GM23338 (cell line): ENCODE data around the gene HBB.

ENCODE experiments used
- CREB1 ChIP-seq: fragments of 250-450 bp; sonication (Bioruptor Pico); IDR thresholded peaks from 2 replicates; pipeline ENCODE4 v1.5.0; 2020; ENCODE audit warnings: low read depth, mild to moderate bottlenecking, moderate library complexity
- EZH2 ChIP-seq: fragments of 200-600 bp; sonication (generic); IDR thresholded peaks from one replicate; pipeline ENCODE4 v1.8.0; 2017; ENCODE audit warnings: antibody characterized with exemption, mild to moderate bottlenecking, low read depth; ENCODE audit not compliant: unreplicated experiment
- EZH2phosphoT487 ChIP-seq: fragments of 200-600 bp; sonication (generic); IDR thresholded peaks from one replicate; pipeline ENCODE4 v1.8.1; 2018; ENCODE audit warnings: antibody characterized with exemption; ENCODE audit not compliant: unreplicated experiment
- JUNB ChIP-seq: IDR thresholded peaks from one replicate; pipeline ENCODE4 v1.6.1; 2016; ENCODE audit warnings: antibody characterized with exemption; ENCODE audit not compliant: unreplicated experiment
- NANOG ChIP-seq: IDR thresholded peaks from 2 replicates; pipeline ENCODE4 v1.6.1; 2016; ENCODE audit warnings: antibody characterized with exemption, borderline replicate concordance
- POLR2AphosphoS5 ChIP-seq: IDR thresholded peaks from 2 replicates; pipeline ENCODE4 v1.6.1; 2016; ENCODE audit warnings: antibody characterized with exemption, low read depth
- STAT1 ChIP-seq: IDR thresholded peaks from one replicate; pipeline ENCODE4 v1.6.1; 2016; ENCODE audit warnings: antibody characterized with exemption; ENCODE audit not compliant: unreplicated experiment
- ZNF114 ChIP-seq: fragments of 250-450 bp; sonication (Bioruptor Pico); IDR thresholded peaks from 2 replicates; pipeline ENCODE4 v1.5.0; 2020; ENCODE audit warnings: mild to moderate bottlenecking, moderate library complexity
- TF ChIP-seq, protein P1 (sequence below): IDR thresholded peaks from 2 replicates; pipeline ENCODE4 v1.6.1; 2016; ENCODE audit warnings: antibody characterized with exemption
- TF ChIP-seq, protein P2 (sequence below), 2 experiments: fragments of 200-600 bp in 1 of 2; sonication (generic) in 1 of 2; conservative IDR thresholded peaks; 2 replicates each; pipeline versions ENCODE4 v1.5.1 to v1.6.1; 2016 to 2017; ENCODE audit warnings: antibody characterized with exemption in 2 of 2, low read depth in 2 of 2, mild to moderate bottlenecking in 2 of 2, moderate library complexity in 1 of 2
- TF ChIP-seq, protein P3 (sequence below): IDR thresholded peaks from one replicate; pipeline ENCODE4 v1.6.1; 2018; ENCODE audit warnings: antibody characterized with exemption; ENCODE audit not compliant: unreplicated experiment
- TF ChIP-seq, protein P4 (sequence below): fragments of 250-450 bp; sonication (Bioruptor Pico); IDR thresholded peaks from 2 replicates; pipeline ENCODE4 v1.5.0; 2020; ENCODE audit warnings: mild to moderate bottlenecking, moderate library complexity

DNA sequence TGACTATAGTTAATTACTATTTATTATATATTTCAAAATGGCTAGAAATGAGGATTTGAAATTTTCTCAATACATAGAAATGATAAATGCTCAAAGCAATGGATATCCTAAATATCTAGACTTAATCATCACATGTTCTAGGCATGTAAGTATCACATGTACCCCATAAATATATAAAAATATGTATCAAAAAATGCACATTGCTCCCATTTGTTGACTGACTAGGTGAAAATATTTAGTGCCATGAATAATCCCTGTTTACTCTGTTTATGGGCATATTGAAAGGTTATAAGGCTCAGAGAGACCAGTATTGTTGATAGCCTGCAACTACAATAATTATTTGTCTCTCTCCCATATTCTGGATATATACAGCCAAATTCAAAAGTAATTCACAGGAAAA lies 39.7 kb upstream of the HBB start:
- TF ChIP-seq, protein P1, sequence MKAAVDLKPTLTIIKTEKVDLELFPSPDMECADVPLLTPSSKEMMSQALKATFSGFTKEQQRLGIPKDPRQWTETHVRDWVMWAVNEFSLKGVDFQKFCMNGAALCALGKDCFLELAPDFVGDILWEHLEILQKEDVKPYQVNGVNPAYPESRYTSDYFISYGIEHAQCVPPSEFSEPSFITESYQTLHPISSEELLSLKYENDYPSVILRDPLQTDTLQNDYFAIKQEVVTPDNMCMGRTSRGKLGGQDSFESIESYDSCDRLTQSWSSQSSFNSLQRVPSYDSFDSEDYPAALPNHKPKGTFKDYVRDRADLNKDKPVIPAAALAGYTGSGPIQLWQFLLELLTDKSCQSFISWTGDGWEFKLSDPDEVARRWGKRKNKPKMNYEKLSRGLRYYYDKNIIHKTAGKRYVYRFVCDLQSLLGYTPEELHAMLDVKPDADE, result no peak
- TF ChIP-seq, protein P2, sequence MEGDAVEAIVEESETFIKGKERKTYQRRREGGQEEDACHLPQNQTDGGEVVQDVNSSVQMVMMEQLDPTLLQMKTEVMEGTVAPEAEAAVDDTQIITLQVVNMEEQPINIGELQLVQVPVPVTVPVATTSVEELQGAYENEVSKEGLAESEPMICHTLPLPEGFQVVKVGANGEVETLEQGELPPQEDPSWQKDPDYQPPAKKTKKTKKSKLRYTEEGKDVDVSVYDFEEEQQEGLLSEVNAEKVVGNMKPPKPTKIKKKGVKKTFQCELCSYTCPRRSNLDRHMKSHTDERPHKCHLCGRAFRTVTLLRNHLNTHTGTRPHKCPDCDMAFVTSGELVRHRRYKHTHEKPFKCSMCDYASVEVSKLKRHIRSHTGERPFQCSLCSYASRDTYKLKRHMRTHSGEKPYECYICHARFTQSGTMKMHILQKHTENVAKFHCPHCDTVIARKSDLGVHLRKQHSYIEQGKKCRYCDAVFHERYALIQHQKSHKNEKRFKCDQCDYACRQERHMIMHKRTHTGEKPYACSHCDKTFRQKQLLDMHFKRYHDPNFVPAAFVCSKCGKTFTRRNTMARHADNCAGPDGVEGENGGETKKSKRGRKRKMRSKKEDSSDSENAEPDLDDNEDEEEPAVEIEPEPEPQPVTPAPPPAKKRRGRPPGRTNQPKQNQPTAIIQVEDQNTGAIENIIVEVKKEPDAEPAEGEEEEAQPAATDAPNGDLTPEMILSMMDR (conservative IDR thresholded peaks at IDR 0.05; ENCODE audit: low read depth in 2 of 2), result no peak
- TF ChIP-seq EZH2, result no peak
- no peak for TF ChIP-seq POLR2AphosphoS5
- TF ChIP-seq ZNF114 (CRISPR knock-in tag), result no peak
- TF ChIP-seq, protein P3, sequence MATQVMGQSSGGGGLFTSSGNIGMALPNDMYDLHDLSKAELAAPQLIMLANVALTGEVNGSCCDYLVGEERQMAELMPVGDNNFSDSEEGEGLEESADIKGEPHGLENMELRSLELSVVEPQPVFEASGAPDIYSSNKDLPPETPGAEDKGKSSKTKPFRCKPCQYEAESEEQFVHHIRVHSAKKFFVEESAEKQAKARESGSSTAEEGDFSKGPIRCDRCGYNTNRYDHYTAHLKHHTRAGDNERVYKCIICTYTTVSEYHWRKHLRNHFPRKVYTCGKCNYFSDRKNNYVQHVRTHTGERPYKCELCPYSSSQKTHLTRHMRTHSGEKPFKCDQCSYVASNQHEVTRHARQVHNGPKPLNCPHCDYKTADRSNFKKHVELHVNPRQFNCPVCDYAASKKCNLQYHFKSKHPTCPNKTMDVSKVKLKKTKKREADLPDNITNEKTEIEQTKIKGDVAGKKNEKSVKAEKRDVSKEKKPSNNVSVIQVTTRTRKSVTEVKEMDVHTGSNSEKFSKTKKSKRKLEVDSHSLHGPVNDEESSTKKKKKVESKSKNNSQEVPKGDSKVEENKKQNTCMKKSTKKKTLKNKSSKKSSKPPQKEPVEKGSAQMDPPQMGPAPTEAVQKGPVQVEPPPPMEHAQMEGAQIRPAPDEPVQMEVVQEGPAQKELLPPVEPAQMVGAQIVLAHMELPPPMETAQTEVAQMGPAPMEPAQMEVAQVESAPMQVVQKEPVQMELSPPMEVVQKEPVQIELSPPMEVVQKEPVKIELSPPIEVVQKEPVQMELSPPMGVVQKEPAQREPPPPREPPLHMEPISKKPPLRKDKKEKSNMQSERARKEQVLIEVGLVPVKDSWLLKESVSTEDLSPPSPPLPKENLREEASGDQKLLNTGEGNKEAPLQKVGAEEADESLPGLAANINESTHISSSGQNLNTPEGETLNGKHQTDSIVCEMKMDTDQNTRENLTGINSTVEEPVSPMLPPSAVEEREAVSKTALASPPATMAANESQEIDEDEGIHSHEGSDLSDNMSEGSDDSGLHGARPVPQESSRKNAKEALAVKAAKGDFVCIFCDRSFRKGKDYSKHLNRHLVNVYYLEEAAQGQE, result no peak
- TF ChIP-seq STAT1, result no peak
- no peak for TF ChIP-seq CREB1
- TF ChIP-seq JUNB, result no peak
- TF ChIP-seq, protein P4, sequence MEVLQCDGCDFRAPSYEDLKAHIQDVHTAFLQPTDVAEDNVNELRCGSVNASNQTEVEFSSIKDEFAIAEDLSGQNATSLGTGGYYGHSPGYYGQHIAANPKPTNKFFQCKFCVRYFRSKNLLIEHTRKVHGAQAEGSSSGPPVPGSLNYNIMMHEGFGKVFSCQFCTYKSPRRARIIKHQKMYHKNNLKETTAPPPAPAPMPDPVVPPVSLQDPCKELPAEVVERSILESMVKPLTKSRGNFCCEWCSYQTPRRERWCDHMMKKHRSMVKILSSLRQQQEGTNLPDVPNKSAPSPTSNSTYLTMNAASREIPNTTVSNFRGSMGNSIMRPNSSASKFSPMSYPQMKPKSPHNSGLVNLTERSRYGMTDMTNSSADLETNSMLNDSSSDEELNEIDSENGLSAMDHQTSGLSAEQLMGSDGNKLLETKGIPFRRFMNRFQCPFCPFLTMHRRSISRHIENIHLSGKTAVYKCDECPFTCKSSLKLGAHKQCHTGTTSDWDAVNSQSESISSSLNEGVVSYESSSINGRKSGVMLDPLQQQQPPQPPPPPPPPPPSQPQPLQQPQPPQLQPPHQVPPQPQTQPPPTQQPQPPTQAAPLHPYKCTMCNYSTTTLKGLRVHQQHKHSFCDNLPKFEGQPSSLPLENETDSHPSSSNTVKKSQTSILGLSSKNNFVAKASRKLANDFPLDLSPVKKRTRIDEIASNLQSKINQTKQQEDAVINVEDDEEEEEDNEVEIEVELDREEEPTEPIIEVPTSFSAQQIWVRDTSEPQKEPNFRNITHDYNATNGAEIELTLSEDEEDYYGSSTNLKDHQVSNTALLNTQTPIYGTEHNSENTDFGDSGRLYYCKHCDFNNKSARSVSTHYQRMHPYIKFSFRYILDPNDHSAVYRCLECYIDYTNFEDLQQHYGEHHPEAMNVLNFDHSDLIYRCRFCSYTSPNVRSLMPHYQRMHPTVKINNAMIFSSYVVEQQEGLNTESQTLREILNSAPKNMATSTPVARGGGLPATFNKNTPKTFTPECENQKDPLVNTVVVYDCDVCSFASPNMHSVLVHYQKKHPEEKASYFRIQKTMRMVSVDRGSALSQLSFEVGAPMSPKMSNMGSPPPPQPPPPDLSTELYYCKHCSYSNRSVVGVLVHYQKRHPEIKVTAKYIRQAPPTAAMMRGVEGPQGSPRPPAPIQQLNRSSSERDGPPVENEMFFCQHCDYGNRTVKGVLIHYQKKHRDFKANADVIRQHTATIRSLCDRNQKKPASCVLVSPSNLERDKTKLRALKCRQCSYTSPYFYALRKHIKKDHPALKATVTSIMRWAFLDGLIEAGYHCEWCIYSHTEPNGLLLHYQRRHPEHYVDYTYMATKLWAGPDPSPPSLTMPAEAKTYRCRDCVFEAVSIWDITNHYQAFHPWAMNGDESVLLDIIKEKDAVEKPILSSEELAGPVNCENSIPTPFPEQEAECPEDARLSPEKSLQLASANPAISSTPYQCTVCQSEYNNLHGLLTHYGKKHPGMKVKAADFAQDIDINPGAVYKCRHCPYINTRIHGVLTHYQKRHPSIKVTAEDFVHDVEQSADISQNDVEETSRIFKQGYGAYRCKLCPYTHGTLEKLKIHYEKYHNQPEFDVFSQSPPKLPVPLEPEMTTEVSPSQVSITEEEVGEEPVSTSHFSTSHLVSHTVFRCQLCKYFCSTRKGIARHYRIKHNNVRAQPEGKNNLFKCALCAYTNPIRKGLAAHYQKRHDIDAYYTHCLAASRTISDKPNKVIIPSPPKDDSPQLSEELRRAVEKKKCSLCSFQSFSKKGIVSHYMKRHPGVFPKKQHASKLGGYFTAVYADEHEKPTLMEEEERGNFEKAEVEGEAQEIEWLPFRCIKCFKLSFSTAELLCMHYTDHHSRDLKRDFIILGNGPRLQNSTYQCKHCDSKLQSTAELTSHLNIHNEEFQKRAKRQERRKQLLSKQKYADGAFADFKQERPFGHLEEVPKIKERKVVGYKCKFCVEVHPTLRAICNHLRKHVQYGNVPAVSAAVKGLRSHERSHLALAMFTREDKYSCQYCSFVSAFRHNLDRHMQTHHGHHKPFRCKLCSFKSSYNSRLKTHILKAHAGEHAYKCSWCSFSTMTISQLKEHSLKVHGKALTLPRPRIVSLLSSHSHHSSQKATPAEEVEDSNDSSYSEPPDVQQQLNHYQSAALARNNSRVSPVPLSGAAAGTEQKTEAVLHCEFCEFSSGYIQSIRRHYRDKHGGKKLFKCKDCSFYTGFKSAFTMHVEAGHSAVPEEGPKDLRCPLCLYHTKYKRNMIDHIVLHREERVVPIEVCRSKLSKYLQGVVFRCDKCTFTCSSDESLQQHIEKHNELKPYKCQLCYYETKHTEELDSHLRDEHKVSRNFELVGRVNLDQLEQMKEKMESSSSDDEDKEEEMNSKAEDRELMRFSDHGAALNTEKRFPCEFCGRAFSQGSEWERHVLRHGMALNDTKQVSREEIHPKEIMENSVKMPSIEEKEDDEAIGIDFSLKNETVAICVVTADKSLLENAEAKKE (CRISPR knock-in tag), result no peak
- no peak for TF ChIP-seq NANOG
- TF ChIP-seq EZH2phosphoT487, result no peak
